Pons (tissue), 1 donor: ENCODE data around the gene NEUROD4.
A peak's percentile ranks its signal among the peaks of the same experiment; 100 is the strongest.

Source experiments
- DNase-seq: peaks from one replicate; pipeline ENCODE4 v3.0.0-alpha.2; 2016; ENCODE audit warnings: low spot score

NEUROD4 gene

GRCh38 chr12:54997929-54998522 lies 21.7 kb upstream of the NEUROD4 start:
- no peak for DNase-seq

- DNase-seq = no peak
Measured at GRCh38 chr12:54998958-54999510, 20.7 kb upstream of the NEUROD4 start.

GRCh38 chr12:55001198-55001868 lies 18.4 kb upstream of the NEUROD4 start:
- DNase-seq = no peak

- DNase-seq = no peak
Measured at GRCh38 chr12:55002355-55002754, 17.4 kb upstream of the NEUROD4 start.

- DNase-seq = no peak
Measured at GRCh38 chr12:55008944-55009585, 10.7 kb upstream of the NEUROD4 start.

- no peak for DNase-seq
Measured at GRCh38 chr12:55017416-55017925, 2.3 kb upstream of the NEUROD4 start.

GRCh38 chr12:55024575-55024974 lies 4.8 kb downstream of the NEUROD4 start:
- no peak for DNase-seq

GRCh38 chr12:55025508-55025907 lies 5.7 kb downstream of the NEUROD4 start:
- no peak for DNase-seq

GRCh38 chr12:55034218-55034617 lies 14.4 kb downstream of the NEUROD4 start:
- DNase-seq = peak; percentile 5

- no peak for DNase-seq
Measured at GRCh38 chr12:55036326-55037115, 16.7 kb downstream of the NEUROD4 start.

GRCh38 chr12:55037351-55037987 lies 17.7 kb downstream of the NEUROD4 start:
- DNase-seq = peak; percentile 6

- DNase-seq = no peak
Measured at GRCh38 chr12:55039395-55040354, 19.9 kb downstream of the NEUROD4 start.

GRCh38 chr12:55041345-55042055 lies 21.7 kb downstream of the NEUROD4 start:
- DNase-seq = no peak

GRCh38 chr12:55043542-55043941 lies 23.8 kb downstream of the NEUROD4 start:
- no peak for DNase-seq

GRCh38 chr12:55044135-55044534 lies 24.4 kb downstream of the NEUROD4 start:
- no peak for DNase-seq

- no peak for DNase-seq
Measured at GRCh38 chr12:55049676-55050075, 29.9 kb downstream of the NEUROD4 start.

GRCh38 chr12:55051197-55051947 lies 31.6 kb downstream of the NEUROD4 start:
- DNase-seq = no peak

- DNase-seq = no peak
Measured at GRCh38 chr12:55057481-55057880, 37.7 kb downstream of the NEUROD4 start.

- no peak for DNase-seq
Measured at GRCh38 chr12:55058082-55058481, 38.3 kb downstream of the NEUROD4 start.
